ENCODE measurements around the gene TAOK3.
A peak's percentile ranks its signal among the peaks of the same experiment; 100 is the strongest.
"Not testable (repeated sequence)": the region's sequence is repeated elsewhere in the genome, so short reads cannot be mapped to it uniquely, and the experiment has no call there.

The TAOK3 gene

DNA sequence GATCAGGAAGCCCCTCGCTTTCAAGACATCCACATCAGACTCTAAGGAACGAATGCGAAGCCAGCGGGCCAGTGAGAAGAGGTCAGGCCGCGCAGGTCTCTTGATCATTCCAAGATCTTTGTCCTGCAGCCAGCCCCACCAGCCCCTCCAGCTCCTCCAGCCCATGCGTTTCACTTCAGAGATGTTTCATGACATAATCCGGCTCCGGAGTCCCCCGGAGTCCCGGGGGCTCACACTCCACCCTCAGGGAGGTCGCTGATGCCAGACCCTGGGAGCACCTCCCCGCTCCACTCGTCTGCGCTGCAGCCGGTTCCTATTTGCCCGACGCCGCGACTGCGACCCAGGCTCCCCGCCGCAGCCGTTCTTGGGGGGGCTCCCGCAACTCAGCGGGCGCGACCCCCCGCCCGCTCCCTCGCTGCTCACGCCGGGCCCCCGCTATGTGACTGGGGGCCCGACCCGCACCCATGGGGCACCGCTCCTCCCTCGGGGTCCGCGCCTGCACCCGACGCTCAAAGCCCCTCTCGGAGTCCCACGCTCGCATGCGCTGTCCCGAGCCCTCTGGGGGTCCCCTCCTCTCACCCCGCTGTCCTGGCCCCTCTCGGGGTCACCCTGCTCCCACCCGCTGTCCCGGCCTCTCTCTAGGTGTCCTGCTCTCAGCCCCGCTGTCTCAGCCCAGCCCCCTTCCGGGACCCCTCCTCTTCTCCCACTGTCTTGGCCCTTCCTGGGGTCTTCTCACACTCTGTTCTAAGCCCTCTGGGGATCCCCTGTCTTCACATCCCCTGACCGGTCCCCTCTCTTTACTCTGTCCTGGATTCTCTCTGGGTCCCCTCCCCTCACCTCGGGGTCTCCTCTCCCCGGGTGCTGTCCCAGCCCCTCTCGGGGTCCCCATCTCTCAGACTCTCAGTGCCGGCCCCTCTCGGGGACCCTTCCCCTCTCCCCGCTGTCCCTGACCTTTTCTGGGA lies 1.1 kb downstream of the TAOK3 start:
- no peak for DNase-seq

- DNase-seq, result no peak
These were observed 2.1 kb downstream of the TAOK3 start for GRCh38 chr12:118370601-118371000.

GRCh38 chr12:118368821-118369220 lies 3.9 kb downstream of the TAOK3 start:
- DNase-seq, result no peak

DNA sequence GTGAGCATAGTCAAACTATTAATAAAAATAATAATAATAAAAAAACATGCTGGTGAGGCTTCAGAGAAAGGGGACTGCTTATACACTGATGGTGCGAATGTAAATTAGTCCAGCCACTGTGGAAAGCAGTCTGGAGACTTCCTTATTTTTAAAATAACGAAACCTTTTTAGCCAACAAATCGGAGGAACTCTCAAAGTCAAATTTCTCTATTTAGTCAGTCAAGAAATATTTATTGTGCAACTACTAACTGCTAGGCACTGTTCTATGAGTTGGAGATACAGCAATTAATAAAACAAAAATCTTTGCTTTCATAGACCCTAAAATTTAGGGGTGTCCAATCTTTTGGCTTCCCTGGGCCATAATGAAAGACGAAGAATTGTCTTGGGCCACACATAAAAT lies 10.8 kb downstream of the TAOK3 start:
- no peak for DNase-seq

- DNase-seq, result no peak
These were observed 11.7 kb downstream of the TAOK3 start for GRCh38 chr12:118361092-118361404.

- DNase-seq, result peak; percentile 52
These were observed 13.2 kb downstream of the TAOK3 start for GRCh38 chr12:118359541-118359915.

- peak; percentile 27 for DNase-seq
These were observed 13.8 kb downstream of the TAOK3 start for GRCh38 chr12:118358612-118359540.

DNA sequence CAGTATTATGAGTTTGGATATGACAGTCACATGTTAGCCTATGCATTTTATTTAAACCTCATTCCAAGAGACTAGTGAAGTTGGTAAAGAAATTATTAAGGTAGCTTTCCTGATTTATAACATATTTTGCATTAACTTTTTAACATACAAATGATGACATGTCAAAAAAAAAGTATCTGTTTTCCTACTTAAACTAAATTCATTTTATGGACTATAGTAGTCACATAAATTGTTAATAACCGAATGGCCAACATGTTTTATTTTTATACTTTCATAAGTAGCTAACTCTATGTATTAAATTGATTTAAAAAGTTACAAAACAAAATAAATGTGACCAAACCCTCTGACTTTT lies 14.7 kb downstream of the TAOK3 start:
- DNase-seq, result no peak

- DNase-seq, result peak; percentile 74
These were observed 15.3 kb downstream of the TAOK3 start for GRCh38 chr12:118357257-118358007.

DNA sequence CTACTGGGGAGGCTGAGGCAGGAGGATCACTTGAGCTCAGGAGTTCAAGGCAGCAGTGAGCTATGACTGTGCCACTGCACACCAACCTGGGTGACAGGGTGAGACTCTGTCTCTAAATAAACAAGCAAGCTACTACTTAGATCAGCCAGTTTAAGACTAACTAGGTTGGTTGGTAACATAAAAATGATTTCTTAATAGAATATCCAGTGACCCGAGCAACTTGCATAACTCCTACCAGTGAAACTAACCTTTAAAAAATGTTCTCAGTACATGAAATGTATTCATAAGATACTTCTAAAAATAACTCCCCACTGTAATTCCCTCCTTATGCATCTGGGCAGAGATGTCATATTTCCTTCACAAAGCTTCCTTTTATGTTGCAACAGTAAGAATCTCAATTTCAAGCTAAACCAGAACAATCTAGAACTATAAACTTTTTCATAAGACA lies 15.9 kb downstream of the TAOK3 start:
- no peak for DNase-seq

- DNase-seq, result no peak
These were observed 16.9 kb downstream of the TAOK3 start for GRCh38 chr12:118355843-118356242.

GRCh38 chr12:118354903-118355302 lies 17.8 kb downstream of the TAOK3 start:
- DNase-seq, result no peak

- not testable (repeated sequence) for DNase-seq
These were observed 18.2 kb downstream of the TAOK3 start for GRCh38 chr12:118354503-118354902.

DNA sequence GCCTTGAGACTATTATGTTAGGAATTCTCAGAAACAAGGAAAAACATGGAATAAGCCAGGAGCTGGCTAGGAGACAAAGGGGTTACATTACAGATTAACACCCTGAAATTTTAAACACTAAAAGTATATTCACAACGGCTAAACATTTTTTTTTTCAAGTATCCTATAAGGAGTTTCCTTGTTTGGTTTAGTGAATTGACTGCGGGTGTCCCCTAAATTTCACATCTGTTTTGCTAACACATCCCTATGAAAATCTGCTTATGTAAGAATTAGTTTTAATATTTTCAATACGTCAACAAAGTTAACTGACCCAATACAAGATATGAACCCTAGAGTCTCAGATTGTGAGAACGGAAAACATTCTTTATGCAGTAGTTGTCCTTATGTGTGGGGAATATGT lies 19.0 kb downstream of the TAOK3 start:
- no peak for DNase-seq

GRCh38 chr12:118350908-118351559 lies 21.7 kb downstream of the TAOK3 start:
- DNase-seq, result no peak

- no peak for DNase-seq
These were observed 24.8 kb downstream of the TAOK3 start for GRCh38 chr12:118347916-118348315.

- DNase-seq, result no peak
These were observed 25.8 kb downstream of the TAOK3 start for GRCh38 chr12:118346895-118347294.

DNA sequence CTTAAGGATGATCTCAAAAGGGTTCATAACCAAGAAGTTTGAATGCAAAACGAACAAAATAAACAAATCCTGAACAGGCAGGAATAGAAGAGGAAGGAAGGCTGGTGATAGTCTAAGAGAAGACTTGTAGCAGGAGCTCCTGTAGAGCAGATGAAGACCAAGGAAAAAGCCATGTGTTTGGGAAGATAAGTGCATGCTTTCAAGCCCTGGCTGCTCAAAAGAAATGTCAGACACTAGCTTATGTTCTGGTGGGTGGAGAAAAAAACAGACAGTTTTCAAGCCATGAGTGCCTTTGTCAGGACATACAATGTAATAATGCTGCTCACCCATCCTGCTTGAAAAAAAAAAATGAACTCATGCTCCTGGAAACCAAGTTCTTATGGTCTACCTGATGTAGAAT lies 27.4 kb downstream of the TAOK3 start:
- DNase-seq, result no peak

GRCh38 chr12:118344829-118345228 lies 27.9 kb downstream of the TAOK3 start:
- DNase-seq, result no peak

DNA sequence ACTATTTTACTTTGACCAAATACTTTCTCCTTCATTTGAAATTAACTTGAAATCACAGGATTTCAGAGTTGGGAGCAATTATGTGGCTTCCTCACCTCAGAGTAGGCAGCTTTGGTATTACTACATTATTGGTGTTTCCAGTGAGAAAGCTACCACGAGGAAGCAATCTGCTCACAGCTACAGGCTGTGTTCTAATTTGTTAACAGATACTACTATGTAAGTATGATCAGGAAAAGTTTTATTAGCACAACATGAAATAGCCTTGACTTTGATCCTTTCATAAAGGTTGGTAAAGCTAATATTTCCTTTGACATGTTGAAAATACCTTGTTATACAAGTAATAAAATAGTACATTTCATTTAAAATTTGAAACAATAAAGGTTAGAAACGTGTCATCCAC lies 30.6 kb downstream of the TAOK3 start:
- no peak for DNase-seq

- DNase-seq, result no peak
These were observed 35.4 kb downstream of the TAOK3 start for GRCh38 chr12:118337194-118337838.

DNA sequence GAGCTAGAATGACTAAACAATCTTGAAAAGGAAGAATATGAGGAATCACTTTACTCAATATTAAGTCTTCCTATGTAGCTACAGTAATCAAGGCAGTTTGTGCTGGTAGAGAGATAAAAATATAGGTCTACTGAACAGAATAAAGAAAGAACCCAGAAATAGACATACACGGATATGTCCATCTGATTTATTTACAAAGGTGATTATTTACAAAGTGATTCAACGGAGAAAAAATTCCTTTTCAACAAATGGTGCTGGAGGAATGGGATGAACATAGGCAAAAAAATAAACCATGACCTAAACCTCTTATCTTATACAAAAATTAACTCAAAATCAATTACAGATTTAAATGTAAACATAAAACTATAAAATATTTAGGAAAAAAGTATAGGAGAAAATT lies 36.6 kb downstream of the TAOK3 start:
- DNase-seq, result no peak
